ENCODE results near the gene ADIG. TPM values are rescaled to one million over a fixed set of nuclear protein-coding genes. Genes with fewer than 3 reads are reported as not detected.

ADIG gene
- total RNA-seq, 3 donors from 2014 or later: not detected

DNA sequence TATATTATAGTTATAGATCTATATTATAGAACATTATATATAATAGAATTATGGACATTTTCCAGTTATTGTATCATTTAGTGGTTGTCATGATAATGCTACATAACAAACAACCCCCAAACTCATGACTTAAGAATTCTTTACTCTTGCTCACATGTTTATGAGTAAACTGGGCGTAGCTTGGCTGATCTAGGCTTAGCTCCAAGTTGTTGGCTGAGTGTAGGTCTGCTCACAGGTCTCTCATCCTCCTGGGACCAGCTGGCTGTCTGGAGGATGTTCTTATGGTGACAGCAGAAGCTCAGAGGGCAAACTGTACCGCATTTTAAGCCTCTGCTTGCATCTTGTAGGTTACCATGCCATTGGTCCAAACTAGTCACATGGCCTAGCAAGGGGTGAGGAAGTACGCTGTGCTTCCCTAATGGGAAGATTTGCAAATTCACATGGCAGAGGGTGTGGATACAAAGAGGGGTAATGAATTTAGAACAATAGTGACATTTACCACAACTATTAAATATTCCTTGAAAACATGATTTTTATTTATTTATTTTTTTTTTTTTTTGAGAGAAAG, 54.8 kb downstream of the ADIG start:
- no peak overlapping the region for H3K4me3 ChIP-seq
- ATAC-seq (no peak), DNase-seq (no peak)
- H3K36me3 ChIP-seq (ENCODE audit: low read depth): no peaks in the 10 kb centered on the region
- H3K9me3 ChIP-seq: no peaks in the 10 kb centered on the region
- intact Hi-C loops (cut with DNase I, micrococcal nuclease): no loop called here
- H3K4me1 ChIP-seq (ENCODE audit: low read depth): no peaks in the 10 kb centered on the region
- TF ChIP-seq, protein P1, sequence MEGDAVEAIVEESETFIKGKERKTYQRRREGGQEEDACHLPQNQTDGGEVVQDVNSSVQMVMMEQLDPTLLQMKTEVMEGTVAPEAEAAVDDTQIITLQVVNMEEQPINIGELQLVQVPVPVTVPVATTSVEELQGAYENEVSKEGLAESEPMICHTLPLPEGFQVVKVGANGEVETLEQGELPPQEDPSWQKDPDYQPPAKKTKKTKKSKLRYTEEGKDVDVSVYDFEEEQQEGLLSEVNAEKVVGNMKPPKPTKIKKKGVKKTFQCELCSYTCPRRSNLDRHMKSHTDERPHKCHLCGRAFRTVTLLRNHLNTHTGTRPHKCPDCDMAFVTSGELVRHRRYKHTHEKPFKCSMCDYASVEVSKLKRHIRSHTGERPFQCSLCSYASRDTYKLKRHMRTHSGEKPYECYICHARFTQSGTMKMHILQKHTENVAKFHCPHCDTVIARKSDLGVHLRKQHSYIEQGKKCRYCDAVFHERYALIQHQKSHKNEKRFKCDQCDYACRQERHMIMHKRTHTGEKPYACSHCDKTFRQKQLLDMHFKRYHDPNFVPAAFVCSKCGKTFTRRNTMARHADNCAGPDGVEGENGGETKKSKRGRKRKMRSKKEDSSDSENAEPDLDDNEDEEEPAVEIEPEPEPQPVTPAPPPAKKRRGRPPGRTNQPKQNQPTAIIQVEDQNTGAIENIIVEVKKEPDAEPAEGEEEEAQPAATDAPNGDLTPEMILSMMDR (IDR thresholded peaks at IDR 0.05): no peak

Other genes with a start within 250 kb of the ADIG start
- under 1 TPM in 2 of 3 donors, not detected in 1; 0.14 to 0.34 TPM for gene LBP, start 234.7 kb upstream of the ADIG start, total RNA-seq
- gene SNHG17, start 145.9 kb upstream of the ADIG start, total RNA-seq: 10 to 100 TPM; 25.9 to 28.7 (median 26.3) TPM
- 10 to 100 TPM; 37.7 to 44.1 (median 43.0) TPM for gene RALGAPB, start 108.4 kb upstream of the ADIG start, total RNA-seq
- gene ARHGAP40, start 20.6 kb downstream of the ADIG start, total RNA-seq: not detected
- gene SLC32A1, start 143.3 kb downstream of the ADIG start, total RNA-seq: under 1 TPM in 1 of 3 donors, not detected in 2; 0.17 TPM
- 1 to 10 TPM; 6.0 to 8.1 (median 7.9) TPM for gene ACTR5, start 167.3 kb downstream of the ADIG start, total RNA-seq
- gene PPP1R16B, start 224.5 kb downstream of the ADIG start, total RNA-seq: 1 to 10 TPM; 4.4 to 5.6 (median 4.4) TPM